GM19035 (cell line): ENCODE measurements around the gene CD99.
A peak's percentile ranks its signal among the peaks of the same experiment; 100 is the strongest.
"Not testable (repeated sequence)": the region's sequence is repeated elsewhere in the genome, so short reads cannot be mapped to it uniquely, and the experiment has no call there.

Experiments
- ATAC-seq: cut with Tn5 transposase; IDR thresholded peaks from one replicate; pipeline ENCODE4 v1.9.1; 2021; ENCODE audit not compliant: unreplicated experiment

The CD99 gene

DNA sequence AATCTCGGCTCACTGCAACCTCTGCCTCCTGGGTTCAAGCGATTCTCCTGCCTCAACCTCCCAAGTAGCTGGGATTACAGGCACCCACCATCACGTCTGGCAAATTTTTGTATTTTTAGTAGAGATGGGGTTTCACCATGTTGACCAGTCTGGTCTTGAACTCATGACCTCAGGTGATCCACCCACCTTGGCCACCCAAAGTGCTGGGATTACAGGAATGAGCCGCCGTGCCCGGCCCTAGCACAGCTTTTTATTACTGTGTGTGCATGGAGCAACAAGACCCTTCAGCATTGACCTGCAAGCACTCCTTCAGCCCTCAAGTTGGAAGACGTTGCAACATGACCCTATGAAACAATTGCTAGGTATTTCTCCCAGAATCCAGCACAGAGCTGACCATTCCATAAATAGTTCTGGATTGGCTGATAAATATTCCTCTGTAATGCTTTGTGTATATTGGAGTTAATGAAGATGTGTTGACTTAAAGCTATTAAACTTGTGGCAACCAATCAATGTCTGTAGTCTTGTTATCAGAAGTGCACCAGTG, 15.4 kb upstream of the CD99 start:
- ATAC-seq, result not testable (repeated sequence)

DNA sequence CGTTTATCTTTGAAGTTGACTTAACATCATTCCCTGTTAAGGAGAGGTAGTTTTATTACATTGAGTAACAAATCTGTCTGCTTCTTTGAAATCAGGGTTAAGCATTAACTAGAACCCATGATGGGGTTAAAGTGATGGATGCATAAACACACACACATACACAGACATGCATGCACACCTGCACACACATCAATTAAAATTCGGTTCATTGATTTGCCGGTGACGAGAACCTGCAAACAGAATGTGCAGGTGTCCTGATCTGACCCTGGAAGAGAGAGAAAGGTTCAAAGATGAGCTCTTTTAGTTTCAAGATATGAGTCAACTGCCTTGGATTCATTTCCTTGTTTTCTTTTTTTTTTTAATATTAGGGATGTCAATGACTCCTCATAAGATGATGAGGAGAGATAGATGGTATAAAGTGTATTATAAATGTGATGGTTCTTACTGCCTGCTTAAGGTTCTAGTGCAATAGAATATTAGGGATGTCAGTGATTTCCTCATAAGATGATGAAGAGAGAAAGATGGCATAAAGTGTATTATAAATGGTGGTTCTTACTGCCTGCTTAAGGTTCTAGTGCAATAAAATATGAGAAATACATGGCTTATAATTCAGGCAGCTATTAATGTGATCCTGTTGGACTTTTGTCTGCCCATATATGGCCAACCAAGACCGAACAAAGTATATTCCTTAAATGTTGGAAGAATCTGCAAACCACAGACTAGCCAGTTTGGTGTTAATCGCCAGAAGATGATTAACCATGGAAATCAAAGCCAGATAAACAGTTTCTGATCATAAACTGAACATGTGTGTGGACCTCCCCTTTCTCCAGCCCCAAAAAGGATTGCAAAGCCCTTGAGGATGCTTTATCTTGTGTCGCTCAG, 14.1 kb upstream of the CD99 start:
- no peak for ATAC-seq

DNA sequence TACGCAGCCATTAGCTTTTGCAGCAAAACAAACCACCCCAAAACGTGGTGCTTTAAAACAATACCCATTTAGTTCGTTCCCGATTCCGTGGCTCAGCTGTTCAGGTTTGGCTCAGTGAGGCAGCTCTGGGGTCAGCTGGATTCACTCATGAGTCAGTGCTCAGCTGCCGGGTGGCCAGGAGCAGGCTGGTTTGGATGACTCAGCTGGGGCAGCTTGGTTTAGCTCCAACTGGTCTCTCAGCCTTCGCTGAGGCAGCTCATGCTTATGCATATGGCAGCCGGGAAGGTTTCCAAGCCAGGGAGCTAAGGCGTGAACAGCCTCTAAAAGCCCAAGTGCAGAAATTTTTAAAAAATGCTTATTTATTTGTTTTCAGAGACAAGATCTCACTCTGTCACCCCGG, 13.3 kb upstream of the CD99 start:
- ATAC-seq, result no peak

DNA sequence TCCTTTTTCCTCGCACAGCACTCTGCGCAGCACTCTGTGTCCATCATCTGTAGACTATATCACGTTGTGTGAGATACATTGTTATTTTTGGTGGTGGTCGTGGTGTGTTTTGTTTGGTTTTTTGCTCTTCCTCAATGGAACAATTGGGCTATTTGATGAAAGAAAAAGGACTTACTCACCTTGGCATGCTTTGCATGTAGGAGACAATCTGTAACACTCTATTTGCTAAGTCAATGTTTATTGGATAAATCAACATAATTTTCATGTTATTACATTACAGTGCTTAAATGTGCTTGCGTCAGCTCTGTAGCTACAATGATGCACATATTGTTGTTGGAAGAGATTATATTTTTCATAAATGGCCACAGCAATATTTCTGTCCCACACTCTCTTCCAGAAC, 12.5 kb upstream of the CD99 start:
- no peak for ATAC-seq

DNA sequence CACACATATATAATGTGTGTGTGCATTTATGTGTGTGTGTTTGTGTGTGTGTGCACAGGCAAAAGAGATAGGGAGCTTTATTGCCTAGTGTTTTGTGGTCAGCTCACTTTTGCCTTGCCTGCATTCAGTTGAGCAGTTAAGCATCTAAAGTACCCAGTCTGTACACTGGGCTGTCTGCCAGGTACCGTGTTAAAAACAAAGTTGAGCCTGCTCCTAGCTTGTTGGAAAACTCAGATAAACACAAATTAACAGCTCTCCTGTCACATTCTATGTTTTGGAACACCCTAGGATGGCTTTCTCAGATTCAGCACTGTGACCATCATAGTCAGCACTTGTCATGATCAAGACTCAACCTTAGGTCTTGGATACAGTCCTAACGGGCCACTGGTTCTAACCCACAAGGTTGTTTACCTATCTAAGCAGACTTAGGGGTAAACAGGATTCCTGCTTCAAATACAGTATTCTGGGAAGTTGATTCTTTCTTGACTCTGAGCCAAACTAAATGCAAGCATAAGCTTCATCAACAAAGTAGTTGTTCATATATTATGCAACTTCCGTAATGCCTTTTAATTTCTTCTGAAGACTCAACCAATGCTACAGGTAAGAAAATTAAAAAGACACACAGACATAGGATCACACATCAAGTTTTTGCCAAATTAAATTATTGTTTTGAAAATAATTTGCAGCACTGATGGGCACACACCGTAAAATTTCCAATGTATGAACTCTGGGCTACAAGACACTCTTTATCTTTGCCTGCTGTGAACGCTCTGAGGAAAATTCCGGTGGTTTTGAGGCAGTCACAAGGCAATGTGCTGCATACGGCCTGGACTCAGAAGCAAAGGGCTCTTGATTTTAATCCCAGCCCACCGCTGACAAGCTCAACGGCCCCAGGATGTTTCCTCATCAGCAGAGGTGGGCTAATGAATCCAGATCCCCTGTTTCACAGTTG, 11.3 kb upstream of the CD99 start:
- ATAC-seq, result no peak

DNA sequence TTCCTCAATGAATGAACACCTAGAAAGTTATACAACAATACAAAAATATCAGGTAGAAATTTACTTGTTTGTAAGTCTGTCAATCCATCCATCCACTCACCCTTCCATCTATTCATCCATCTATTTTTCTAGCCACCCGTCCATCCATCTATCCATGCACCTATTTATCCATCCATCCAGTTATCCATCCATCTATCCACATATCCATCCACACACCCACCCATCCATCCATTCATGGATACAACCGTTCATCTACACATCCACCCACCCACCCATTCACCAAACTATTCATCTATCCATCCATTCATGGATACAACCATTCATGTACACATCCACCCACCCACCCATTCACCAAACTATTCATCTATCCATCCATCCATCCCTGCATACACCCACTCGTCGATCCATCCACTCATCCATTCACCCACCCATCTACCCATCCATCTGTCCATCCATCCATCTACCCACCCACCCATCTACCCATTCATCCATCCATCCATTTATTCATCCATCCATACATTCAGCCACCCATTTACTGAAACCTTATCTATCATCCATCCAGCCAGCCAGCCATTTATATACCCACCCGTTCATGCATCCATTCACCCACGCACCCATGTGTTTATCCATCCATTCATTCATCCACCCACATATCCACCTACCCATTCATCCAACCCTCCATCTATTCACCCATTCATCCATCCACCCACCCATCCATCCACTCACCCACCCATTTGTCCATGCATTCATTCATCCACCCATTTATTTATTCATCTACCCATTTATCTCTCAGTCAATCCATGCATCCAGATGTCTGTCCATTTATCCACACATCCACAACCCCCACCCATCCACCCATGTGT, 10.4 kb upstream of the CD99 start:
- no peak for ATAC-seq

DNA sequence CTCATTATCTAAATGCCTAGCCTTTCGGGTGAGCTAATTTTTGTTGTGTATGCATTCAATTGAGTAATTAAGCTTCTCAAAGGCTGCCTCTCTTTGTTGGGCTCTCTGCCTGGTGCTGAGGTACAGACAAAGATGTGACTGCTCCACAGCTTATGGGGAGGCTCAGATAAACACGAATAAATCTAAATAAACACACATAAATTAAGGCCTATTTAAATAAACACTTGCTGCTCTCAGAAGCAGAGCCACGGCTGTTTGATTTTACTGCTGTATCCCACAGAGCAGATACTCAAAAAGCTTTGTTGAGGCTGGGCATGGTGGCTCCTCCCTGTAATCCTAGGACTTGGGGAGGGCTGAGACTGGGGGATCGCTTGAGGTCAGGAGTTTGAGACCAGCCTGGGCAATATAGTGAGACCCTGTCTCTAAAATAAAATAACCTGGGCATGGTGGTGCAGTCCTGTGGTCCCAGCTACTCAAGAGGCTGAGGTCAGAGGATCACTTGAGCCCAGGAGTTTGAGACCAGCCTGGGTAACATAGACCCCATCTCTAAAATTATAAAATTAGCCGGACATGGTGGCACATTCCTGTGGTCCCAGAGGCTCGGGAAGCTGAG, 8.4 kb upstream of the CD99 start:
- ATAC-seq, result no peak

DNA sequence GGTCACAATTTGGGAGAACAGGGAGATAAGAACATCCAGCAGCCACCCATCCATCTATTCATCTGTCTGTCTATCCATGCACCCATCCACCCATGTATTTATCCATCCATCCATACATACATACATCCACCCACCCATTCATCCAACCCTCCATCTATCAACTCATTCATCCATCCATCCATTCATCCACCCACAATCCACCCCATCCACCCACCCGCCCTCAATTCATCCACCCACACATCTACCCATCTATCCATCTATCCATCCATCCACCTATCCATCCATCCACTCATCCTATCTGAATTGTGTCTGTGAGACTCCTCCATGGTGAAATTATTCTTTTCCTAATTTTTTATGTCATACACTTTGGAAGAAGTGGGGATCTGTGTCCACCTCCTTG, 6.8 kb upstream of the CD99 start:
- ATAC-seq, result no peak

DNA sequence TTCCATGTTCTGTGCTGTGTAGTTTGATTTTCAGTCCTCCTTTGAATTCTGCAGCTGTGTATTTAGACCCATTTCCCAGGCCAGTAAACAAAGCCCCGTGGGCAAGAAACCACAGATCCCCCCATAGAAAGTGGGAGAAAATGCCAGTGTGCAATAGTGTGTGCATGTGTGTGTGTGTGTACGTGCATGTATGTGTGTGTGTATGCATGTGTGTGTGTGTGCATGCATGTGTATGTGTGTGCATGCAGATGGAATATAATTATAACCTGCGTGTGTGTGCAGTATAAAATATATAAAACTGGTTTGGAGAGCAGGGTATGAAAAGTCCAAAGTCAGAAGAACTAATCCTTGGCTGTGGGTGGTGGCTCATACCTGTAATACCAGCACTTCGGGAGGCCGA, 5.2 kb upstream of the CD99 start:
- no peak for ATAC-seq

DNA sequence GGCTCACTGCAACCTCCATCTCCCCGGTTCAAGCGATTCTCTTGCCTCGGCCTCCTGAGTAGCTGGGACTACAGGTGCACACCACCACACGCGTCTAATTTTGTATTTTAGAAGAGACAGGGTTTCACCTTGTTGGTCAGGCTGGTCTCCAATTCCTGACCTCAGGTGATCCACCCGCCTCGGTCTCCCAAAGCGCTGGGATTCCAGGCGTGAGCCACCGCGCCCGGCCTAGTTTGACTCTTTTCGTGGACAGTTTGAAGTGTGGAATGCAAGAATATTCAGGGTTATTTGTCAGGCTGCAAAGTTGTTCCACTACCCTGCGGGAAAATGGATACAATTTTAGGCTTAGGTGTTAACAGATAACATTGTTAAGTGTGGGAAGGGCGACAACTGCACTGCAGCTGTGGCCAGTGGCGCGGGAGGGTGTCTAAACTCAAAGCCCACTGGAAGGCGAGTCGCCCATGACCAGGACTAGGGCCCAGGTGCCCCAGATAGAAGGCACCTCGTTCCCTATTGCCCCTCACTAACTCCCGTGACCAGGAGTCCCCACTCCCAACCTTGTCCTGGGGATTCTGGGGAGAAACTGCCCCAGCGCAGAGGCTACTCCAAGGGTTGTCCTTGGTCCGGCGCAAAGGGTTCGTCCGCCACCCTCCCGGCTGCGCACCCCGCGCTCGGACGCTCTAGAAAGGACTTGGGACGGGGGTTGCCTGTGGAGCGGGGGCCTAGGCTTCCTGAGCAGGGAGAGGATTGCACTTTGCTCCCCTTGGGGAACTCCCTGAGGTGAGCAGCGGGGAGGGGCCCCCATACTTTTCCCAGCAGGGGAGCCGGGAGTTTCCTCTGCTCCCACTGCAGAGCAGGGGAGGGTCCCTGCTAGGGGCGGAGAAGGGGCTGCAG, 1.1 kb upstream of the CD99 start:
- ATAC-seq, result no peak

DNA sequence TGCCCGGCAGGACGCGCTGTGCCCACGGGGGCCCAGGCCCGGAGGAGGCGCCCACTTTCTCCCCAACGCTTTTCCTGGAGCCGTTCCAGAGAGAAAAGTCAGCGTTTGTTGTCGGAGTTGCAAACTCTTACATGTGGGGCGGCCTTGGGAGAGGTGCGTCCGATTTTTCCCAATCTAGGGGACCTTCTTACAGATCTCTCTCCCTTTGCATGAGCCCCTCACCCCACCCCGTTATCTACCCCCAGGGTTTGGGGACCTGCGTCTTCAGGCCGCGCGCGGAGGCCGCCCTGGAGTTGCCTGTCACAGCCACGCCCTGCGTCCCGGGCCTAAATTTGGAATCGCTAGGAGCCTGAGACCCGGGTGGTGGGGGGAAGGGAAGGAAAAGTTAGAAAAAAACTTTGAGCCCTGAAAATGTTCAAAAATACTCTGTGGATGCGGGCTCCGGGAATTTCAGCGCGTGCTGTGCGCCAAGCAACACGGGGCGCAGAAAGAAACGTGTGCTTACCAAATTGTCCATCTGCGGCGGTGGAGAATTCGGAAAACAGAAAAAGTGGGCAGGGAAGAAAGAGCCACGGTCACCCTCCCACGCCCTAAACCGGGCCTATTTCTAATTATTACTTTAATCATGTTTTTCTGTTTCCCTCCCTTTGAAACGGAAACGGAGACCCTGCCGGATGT, 587 bp downstream of the CD99 start:
- peak; percentile 15 for ATAC-seq

DNA sequence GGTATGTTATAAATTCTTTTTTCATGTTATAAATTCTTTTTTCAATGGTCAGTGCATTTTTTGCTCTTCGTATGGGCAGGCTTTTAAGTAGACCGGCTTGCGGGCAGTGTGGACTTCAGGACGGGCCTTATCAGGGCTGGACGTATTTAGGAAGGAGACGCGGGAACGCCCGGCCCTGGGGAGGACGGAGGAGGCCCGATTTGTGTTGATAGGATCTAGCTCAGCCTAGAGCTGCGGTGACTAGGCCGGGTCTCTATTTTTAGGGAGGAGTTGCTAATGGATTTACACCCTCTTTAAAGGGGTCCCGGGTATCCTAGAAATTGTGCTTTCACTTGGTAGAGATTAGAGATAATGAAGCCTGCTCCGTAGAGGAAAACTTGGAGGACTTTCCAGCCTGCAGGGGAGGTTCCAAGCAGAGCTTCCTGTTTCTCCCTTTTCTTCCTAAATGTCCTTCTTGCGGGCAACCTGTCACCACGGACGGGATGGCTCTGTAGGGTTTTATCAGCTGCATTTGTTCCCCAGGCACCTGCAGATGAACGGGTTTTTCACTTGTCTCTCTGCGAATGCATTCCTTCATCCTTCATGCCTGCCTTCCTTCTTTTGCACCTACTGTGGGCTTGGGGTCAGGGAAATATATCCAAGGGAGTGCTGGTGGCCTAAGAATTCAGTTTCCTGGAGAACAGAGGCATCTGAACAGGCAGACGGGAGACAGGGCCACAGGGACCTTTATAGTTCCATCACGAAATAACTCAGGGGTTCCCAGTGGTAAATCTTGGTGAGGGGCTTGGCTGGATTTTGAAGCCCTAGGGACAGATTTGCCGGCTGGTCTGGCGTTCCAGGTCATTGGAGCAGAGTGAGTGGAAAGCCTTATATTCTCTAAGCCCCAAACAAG, 1.4 kb downstream of the CD99 start:
- ATAC-seq, result no peak

DNA sequence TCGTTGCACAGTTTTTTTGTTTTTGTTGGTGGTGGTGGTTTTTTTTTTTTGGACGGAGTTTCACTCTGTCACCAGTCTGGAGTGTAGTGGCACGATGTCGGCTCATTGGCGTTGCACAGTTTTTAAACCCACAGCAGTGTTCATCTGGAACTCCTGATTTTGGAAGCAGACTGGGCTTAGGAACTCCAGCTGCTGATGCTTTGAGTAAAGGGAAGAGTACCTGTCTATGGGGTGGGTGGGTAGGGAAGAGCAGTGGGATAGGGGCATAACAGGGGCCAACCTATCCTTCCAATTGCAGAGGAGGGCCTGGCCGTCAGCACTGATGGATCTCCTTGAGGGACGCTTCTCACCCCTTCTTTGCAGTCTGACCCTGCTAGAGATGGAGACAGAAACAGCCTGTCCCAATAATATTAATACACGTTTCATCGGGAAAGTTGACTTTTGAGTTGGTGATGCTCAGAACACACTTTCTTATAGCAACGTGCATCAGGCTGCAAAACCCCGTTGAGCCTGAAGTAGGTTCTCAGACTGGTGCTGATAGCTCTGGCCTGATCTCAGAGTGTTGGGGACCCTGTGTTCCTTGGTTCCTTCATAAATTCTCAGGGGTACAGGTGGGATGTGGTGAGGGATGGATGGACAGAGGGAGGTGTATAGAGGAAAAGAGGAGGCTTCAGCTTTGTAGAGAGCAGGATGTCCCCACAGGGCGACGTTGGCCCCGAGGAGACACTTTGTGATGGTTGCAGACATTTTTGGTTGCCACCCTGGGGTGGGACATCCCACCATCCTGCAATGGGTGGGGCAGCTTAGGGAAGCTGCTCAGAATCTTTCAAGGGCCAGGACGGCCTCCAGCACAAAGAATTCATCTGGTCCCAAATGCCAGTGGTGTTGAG, 2.3 kb downstream of the CD99 start:
- no peak for ATAC-seq

DNA sequence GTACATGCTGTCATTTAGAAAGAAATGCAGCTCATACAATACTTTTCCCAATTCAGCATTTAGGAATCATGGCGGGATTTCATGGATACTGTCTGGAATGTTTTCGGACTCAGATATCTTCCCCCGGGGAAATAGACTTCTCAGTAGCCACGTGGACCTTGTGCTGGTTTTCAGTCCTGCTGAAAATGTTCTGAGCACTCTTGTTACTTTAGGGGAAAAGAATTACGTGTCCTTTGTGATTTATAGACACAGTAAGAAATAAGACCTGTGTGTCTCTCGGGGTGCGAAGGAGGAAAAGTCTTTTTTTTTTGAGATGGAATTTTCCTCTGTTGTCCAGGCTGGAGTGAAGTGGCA, 3.8 kb downstream of the CD99 start:
- no peak for ATAC-seq

DNA sequence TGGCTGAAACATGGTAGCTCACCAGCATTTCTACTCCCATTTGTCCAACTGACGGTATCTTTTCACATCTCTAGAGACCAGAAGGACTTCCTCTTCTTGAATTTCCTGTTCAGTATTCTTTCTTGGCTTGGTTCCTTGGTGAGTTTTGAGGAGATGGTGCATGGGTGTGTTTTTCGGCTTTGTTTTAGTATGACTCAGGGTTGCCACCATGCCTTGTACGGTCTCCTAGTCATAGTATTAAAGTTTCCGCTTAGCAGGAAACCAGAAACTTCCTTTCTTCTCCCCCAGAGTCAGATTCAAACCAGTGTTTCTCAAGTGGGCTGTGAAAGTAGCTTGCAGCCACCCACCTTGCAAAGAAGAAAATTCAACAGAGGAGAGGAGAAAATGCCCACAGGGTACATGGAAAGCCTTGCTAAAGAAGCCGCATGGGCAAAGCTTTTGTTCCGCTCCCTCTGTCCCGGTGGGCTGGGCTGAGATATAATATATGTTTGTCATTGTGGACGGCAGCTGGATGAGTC, 5.7 kb downstream of the CD99 start:
- peak; percentile 84 for ATAC-seq

DNA sequence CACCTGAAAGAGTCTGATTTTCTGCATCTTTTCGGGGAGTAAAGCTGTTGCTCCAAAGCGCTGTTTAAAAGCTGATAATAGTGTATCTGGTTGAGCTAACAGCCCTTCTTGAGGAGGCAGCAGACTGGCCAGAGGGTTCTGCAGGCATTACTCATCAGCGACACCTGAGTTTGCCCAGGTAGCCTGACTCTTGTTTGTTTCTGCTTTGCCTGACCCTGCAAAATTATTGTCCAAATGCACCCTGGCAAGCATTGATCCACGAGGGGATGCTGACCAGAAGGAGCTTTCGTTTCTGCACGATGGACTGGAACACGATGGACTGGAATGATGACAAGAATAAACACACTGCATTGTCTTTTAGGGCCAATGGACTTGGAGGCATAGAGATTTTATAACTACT, 6.2 kb downstream of the CD99 start:
- no peak for ATAC-seq
